Stimulated activated CD4-positive, alpha-beta T cell treated with anti-CD3 and anti-CD28 coated beads, Interleukin-15, amount 100 ng/mL, for 1 hour (primary cell): ENCODE results near the gene NLRC5.
"Not testable (repeated sequence)": the region's sequence is repeated elsewhere in the genome, so short reads cannot be mapped to it uniquely, and the experiment has no call there.

Experiments used
- DNase-seq, 2 donors: peaks; one replicate each; pipeline ENCODE4 v3.0.0-alpha.2; 2020; ENCODE audit warnings: low read depth in 1 of 2, low spot score in 1 of 2

The NLRC5 gene

GRCh38 chr16:56998352-56998751 lies 9.0 kb downstream of the NLRC5 start:
- DNase-seq = no peak

- DNase-seq = no peak
These were observed 9.5 kb downstream of the NLRC5 start for GRCh38 chr16:56998861-56999260.

GRCh38 chr16:56999409-57000270 lies 10.3 kb downstream of the NLRC5 start:
- no peak for DNase-seq

- DNase-seq = no peak
These were observed 11.1 kb downstream of the NLRC5 start for GRCh38 chr16:57000271-57001025.

- DNase-seq = no peak
These were observed 11.8 kb downstream of the NLRC5 start for GRCh38 chr16:57001026-57001679.

- DNase-seq = no peak
These were observed 14.4 kb downstream of the NLRC5 start for GRCh38 chr16:57003439-57004386.

GRCh38 chr16:57004387-57005250 lies 15.3 kb downstream of the NLRC5 start:
- DNase-seq = no peak

- not testable (repeated sequence) for DNase-seq
These were observed 16.2 kb downstream of the NLRC5 start for GRCh38 chr16:57005597-57005996.

GRCh38 chr16:57007050-57007449 lies 17.7 kb downstream of the NLRC5 start:
- DNase-seq = no peak

GRCh38 chr16:57007530-57007929 lies 18.2 kb downstream of the NLRC5 start:
- no peak for DNase-seq

- DNase-seq = no peak
These were observed 19.1 kb downstream of the NLRC5 start for GRCh38 chr16:57008440-57008839.

GRCh38 chr16:57009643-57010170 lies 20.4 kb downstream of the NLRC5 start:
- no peak for DNase-seq

GRCh38 chr16:57012353-57012752 lies 23.0 kb downstream of the NLRC5 start:
- no peak for DNase-seq

- no peak for DNase-seq
These were observed 23.9 kb downstream of the NLRC5 start for GRCh38 chr16:57013229-57013628.

GRCh38 chr16:57013902-57014301 lies 24.5 kb downstream of the NLRC5 start:
- no peak for DNase-seq

GRCh38 chr16:57016301-57016700 lies 26.9 kb downstream of the NLRC5 start:
- no peak for DNase-seq

GRCh38 chr16:57016831-57017230 lies 27.5 kb downstream of the NLRC5 start:
- DNase-seq = no peak

GRCh38 chr16:57017251-57017650 lies 27.9 kb downstream of the NLRC5 start:
- no peak for DNase-seq

- DNase-seq = no peak
These were observed 30.4 kb downstream of the NLRC5 start for GRCh38 chr16:57019746-57020145.
